AG04449 (cell line): ENCODE results near the gene OCSTAMP.

Experiments used
- CTCF ChIA-PET: fragments of 350-600 bp; formaldehyde crosslinking; extraction: SDS; loops from one replicate; lab custom pipeline; 2021; ENCODE audit warnings: antibody characterized with exemption; lab: Yijun Ruan, JAX
- POLR2A ChIA-PET: fragments of 400-600, 350-600 bp; formaldehyde crosslinking; extraction: SDS; loops from one replicate; lab custom pipeline; 2020; ENCODE audit warnings: antibody characterized with exemption, inconsistent platforms; lab: Yijun Ruan, JAX
- DNase-seq: peaks from one replicate; pipeline ENCODE4 v3.0.0-alpha.2; 2010; ENCODE audit warnings: low read depth, low spot score
- H3K4me3 ChIP-seq: 2 replicates; pipeline ENCODE4 v1.5.1; 2011; ENCODE audit warnings: low read depth, mild to moderate bottlenecking, control low read depth, low read length
- TF ChIP-seq, protein P1 (sequence below): IDR thresholded peaks from one replicate; pipeline ENCODE4 v1.5.1; 2011; ENCODE audit warnings: mild to moderate bottlenecking, moderate library complexity, low read length, control low read depth, inconsistent platforms; ENCODE audit not compliant: insufficient read depth; ENCODE audit errors: missing control alignments

The OCSTAMP gene

DNA sequence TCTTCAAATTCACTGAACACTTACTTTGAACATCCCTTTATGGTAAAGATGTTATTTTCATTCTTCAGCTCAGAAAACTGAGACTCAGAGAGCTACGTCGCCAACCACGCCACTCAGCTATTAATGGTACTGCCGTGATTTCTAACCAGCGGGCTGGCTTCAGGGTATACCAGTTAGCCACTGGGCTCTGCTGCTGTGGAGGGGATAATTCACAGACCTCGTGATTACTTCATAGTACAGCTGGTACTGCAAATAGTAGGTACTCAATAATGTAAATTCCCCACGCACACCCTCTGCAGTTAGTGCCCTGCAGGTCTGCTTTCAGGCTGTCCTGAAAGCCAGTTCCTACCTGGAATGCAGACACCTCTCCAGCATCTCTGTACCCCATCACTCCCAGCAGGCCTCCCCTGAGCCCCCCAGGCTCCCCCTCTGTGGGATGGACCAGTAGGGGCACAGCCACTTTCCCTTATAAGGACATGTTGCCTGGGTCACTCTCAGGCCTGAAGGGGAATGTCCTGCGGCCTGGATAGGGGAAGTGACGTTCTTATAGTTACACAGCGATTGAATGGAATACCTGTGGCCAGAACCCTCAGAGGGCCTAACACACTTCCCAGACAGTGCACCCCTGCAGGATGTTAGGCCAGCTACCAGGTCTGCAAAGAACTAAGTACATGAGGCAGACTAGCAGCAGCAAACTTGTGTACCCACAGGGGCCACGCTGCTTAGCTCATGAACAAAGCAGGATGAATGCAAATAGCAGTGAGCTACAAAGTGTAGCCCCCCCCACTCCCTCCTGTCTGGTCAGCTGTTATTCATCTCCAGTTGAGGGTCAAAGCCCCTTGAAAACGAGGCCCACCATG, 1.3 kb upstream of the OCSTAMP start:
- H3K4me3 ChIP-seq = no peak overlapping the region
- no peak for DNase-seq
- POLR2A ChIA-PET = no interaction called here
- TF ChIP-seq, protein P1, sequence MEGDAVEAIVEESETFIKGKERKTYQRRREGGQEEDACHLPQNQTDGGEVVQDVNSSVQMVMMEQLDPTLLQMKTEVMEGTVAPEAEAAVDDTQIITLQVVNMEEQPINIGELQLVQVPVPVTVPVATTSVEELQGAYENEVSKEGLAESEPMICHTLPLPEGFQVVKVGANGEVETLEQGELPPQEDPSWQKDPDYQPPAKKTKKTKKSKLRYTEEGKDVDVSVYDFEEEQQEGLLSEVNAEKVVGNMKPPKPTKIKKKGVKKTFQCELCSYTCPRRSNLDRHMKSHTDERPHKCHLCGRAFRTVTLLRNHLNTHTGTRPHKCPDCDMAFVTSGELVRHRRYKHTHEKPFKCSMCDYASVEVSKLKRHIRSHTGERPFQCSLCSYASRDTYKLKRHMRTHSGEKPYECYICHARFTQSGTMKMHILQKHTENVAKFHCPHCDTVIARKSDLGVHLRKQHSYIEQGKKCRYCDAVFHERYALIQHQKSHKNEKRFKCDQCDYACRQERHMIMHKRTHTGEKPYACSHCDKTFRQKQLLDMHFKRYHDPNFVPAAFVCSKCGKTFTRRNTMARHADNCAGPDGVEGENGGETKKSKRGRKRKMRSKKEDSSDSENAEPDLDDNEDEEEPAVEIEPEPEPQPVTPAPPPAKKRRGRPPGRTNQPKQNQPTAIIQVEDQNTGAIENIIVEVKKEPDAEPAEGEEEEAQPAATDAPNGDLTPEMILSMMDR = no peak
- CTCF ChIA-PET = no interaction called here

DNA sequence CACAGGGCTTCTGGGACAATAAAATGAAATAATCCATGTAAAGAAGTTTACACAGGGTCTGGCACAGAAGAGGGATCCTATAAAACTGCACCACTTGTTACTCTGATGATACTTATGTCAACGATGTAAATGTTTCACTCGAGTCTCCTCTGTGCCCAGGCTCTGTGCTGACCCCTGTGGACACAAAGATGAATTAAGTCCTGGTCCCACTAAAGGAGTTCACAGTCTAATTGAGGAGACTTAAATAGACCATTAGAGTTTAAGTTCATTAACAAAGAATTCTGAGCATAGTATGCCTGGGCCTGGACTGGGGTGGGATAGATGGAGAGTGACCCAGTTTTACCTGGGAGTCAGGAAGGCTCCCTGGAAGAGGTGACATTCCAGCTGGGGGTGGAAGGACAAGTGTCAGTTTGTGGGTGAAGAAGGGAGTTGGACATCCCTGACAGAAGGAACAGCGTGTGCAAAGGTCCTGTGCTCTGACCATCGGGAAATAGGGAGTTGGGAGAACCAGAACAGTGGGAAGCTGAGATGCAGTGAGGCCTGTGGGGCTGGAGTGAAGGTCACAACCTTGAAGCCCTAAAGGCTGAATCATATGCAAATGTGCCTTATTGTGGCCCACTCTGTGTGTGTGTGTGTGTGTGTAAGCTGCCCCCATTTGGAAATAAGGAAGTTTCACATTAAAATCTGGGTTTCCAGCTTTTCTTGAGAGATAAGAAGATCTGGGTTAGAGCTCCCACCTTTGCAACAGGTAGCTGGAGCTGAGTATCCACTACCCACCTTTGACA, 1.1 kb downstream of the OCSTAMP start:
- TF ChIP-seq, protein P1 = no peak
- CTCF ChIA-PET = no interaction called here
- POLR2A ChIA-PET = no interaction called here
- H3K4me3 ChIP-seq = no peak overlapping the region
- no peak for DNase-seq

DNA sequence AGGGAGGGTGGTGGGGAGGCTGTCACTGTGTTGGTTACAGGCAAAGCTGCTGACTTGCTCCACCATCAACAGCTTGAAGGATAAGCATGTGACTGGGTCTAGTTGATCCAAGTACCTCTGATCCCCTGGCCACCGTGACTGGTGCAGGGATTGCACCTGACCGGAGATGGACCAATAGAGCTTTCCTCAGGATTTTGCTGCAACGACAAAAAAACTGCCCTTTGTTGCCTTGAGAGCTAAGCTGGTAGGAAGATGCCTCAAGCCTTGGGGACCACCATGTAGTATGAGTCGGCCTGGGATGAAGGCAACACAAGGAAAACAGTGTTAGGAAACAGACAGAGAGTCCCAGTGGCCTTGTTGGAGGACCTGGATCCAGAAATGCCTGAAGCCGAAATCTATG, 1.8 kb downstream of the OCSTAMP start:
- TF ChIP-seq, protein P1 = no peak

DNA sequence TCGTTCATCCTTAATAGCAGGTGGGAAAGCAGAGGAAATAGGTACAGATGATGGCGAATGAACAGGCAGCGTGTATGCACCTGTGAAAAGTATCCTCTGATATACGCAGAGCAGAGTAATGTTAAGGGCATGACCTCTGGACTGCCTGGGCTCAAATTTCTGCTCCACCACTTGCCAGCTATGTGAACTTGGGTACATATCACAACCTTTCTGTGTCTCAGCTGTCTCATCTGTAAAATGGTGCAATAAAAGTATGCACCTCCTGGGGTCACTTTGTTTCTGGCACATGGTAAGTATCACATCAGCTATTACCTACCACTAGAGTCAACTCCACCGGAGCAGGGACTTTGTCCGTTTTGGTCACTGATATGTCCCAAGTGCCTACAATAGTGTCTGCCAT, 2.5 kb downstream of the OCSTAMP start:
- TF ChIP-seq, protein P1 = no peak
- DNase-seq = no peak
- ChIA-PET POLR2A (no interaction called here), CTCF (no interaction called here)
- H3K4me3 ChIP-seq = no peak overlapping the region

More for the DNA sequence above, 1.8 kb downstream of the OCSTAMP start:
- DNase-seq = no peak
- H3K4me3 ChIP-seq = no peak overlapping the region
- ChIA-PET POLR2A (no interaction called here), CTCF (no interaction called here)

DNA sequence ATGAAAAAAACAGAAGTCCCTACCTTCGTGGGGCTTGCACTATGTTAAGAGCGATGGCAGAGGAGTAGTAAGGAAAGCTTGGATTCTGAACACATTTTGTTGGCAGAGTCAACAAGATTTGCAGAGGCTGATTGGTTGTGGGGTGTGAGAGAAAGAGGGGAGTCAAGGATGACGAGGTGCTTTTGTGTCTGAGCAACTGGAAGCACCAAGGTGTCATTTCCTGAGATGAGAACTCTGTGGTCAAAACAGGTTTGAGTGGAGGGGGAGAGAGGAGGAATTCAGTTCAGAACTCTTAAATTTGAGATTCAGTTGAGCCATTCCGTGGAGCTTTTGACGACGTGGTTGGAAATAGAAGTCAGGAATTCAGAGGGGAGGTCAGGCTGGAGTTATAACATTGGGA, 3.5 kb downstream of the OCSTAMP start:
- no peak overlapping the region for H3K4me3 ChIP-seq
- TF ChIP-seq, protein P1 = no peak
- no peak for DNase-seq
- POLR2A ChIA-PET = no interaction called here
- CTCF ChIA-PET = no interaction called here

DNA sequence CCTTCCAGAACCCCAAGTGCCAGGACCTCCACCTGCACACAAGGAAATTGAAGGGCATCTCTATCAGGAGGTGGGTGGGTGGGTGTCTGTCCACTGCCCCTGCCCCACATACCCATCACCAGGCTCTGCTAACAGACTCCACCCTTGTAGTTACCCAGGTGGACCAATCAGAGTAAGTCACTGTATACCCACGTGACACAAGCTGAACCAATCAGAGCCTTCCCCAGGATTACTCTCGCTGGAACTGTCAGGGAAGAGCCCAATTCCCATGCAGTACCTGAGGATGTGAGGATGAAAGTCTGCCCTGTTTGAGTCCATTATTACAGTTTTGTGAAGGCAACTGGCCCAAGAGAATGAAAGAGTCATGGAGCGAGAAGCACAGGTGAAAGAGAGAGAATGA, 4.2 kb downstream of the OCSTAMP start:
- ChIA-PET CTCF (no interaction called here), POLR2A (no interaction called here)
- TF ChIP-seq, protein P1 = no peak
- no peak for DNase-seq
- H3K4me3 ChIP-seq = no peak overlapping the region
